B cell (primary cell): ENCODE measurements around the gene B4GALNT3. TPM values are rescaled to one million over a fixed set of nuclear protein-coding genes. Genes with fewer than 3 reads are reported as not detected.

Experiments
- ATAC-seq: fragments of 200-7000 bp; cut with Tn5 transposase; one replicate; pipeline ENCODE4 v1.10.0; 2021; ENCODE audit warnings: low read depth, mild to moderate bottlenecking, moderate number of reproducible peaks, moderate library complexity
- CTCF ChIA-PET: fragments of 350-600 bp; sonication (Branson Sonifier 250); formaldehyde crosslinking; loops from one replicate; lab custom pipeline; 2021; ENCODE audit warnings: antibody characterized with exemption, inconsistent platforms; lab: Charles Lee
- POLR2A ChIA-PET: fragments of 350-600 bp; sonication (Branson Sonifier 250); formaldehyde crosslinking; loops from one replicate; lab custom pipeline; 2021; ENCODE audit warnings: antibody characterized with exemption; lab: Charles Lee
- DNase-seq: peaks from one replicate; pipeline ENCODE4 v3.0.0; 2013
- H2AFZ ChIP-seq: 2 replicates; pipeline ENCODE4 v1.6.1; 2012; ENCODE audit warnings: mild to moderate bottlenecking, low read depth, low read length; ENCODE audit not compliant: insufficient read depth, poor library complexity, severe bottlenecking
- H3K27ac ChIP-seq, 2 donors: 1 replicate in 1 of 2; 2 replicates in 1 of 2; pipeline ENCODE4 v1.5.1; 2012 to 2013; ENCODE audit warnings: low read length in 2 of 2, mild to moderate bottlenecking in 2 of 2, moderate library complexity in 1 of 2
- H3K27me3 ChIP-seq, 4 experiments: fragments of 200-600 bp in 1 of 4; sonication (generic) in 1 of 4; replicated peaks in 1 of 4; 1 replicate in 2 of 4; 2 replicates in 2 of 4; pipeline versions ENCODE4 v1.6.1 to v1.7.0; 2013 to 2016; ENCODE audit warnings: low read length in 3 of 4, mild to moderate bottlenecking in 2 of 4, mixed read lengths in 1 of 4, moderate library complexity in 1 of 4; ENCODE audit not compliant: insufficient read depth in 4 of 4, control insufficient read depth in 3 of 4; ENCODE audit errors: control extremely low read depth in 1 of 4
- H3K36me3 ChIP-seq, 2 experiments: replicated peaks in 1 of 2; 1 replicate in 1 of 2; 2 replicates in 1 of 2; pipeline versions ENCODE4 v1.6.1 to v1.7.1; 2013; ENCODE audit warnings: low read length in 1 of 2; ENCODE audit not compliant: insufficient read depth in 2 of 2, control insufficient read depth in 1 of 2; ENCODE audit errors: control extremely low read depth in 1 of 2, extremely low read depth in 1 of 2
- H3K4me1 ChIP-seq, 2 donors: fragments of 200-600 bp in 1 of 2; sonication (generic) in 1 of 2; 1 replicate in 1 of 2; 2 replicates in 1 of 2; pipeline versions ENCODE4 v1.5.1 to v1.6.1; 2013 to 2017; ENCODE audit warnings: low read length in 2 of 2; ENCODE audit not compliant: control insufficient read depth in 2 of 2, insufficient read depth in 2 of 2
- H3K4me2 ChIP-seq: replicated peaks from 2 replicates; pipeline ENCODE3; 2012; ENCODE audit warnings: mild to moderate bottlenecking, low read depth, low read length; ENCODE audit not compliant: poor library complexity, severe bottlenecking
- H3K4me3 ChIP-seq, 5 experiments: fragments of 200-600 bp in 1 of 5; sonication (generic) in 1 of 5; 1 replicate in 3 of 5; 2 replicates in 2 of 5; pipeline versions ENCODE4 v1.5.1 to v1.7.0; 2011 to 2016; ENCODE audit warnings: low read length in 4 of 5, mild to moderate bottlenecking in 4 of 5, low read depth in 2 of 5, control low read depth in 1 of 5, moderate library complexity in 1 of 5; ENCODE audit not compliant: insufficient read depth in 1 of 5; ENCODE audit errors: control extremely low read depth in 1 of 5, extremely low read depth in 1 of 5
- H3K79me2 ChIP-seq: fragments of 200-600 bp; sonication (generic); one replicate; pipeline ENCODE4 v1.6.0; 2016; ENCODE audit warnings: low read length; ENCODE audit not compliant: control insufficient read depth, insufficient read depth
- H3K9ac ChIP-seq: fragments of 200-600 bp; sonication (generic); 2 replicates; pipeline ENCODE4 v1.6.1; 2017; ENCODE audit warnings: mild to moderate bottlenecking, low read length, moderate library complexity
- H3K9me3 ChIP-seq, 3 donors: one replicate each; pipeline versions ENCODE4 v1.6.1 to v1.7.1; 2013; ENCODE audit warnings: low read length in 2 of 3; ENCODE audit not compliant: control insufficient read depth in 2 of 3, insufficient read depth in 1 of 3; ENCODE audit errors: control extremely low read depth in 1 of 3
- H4K20me1 ChIP-seq: 2 replicates; pipeline ENCODE4 v1.6.0; 2012; ENCODE audit warnings: mild to moderate bottlenecking, low read length; ENCODE audit not compliant: insufficient read depth, control insufficient read depth, poor library complexity, severe bottlenecking
- H3K27ac Mint-ChIP-seq: one replicate; pipeline ENCODE4 v1.8.0; 2021; ENCODE audit warnings: mixed read lengths
- H3K27me3 Mint-ChIP-seq: one replicate; pipeline ENCODE4 v1.8.0; 2021; ENCODE audit warnings: mixed read lengths
- H3K4me1 Mint-ChIP-seq: one replicate; pipeline ENCODE4 v1.8.0; 2021; ENCODE audit warnings: mixed read lengths
- H3K4me3 Mint-ChIP-seq: one replicate; pipeline ENCODE4 v1.8.0; 2021; ENCODE audit warnings: mixed read lengths
- H3K9me3 Mint-ChIP-seq: one replicate; pipeline ENCODE4 v1.8.0; 2022; ENCODE audit warnings: mixed read lengths; ENCODE audit not compliant: insufficient read depth
- EZH2 ChIP-seq: IDR thresholded peaks from 2 replicates; pipeline ENCODE4 v1.6.1; 2012; ENCODE audit warnings: borderline replicate concordance, low read depth, mild to moderate bottlenecking, moderate library complexity, low read length; ENCODE audit not compliant: insufficient read depth, poor library complexity, severe bottlenecking
- WGBS: methylation state at CpG from one replicate; pipeline ENCODE4 v1.1.5; 2013; ENCODE audit warnings: missing lambda C conversion rate; ENCODE audit not compliant: insufficient coverage; 5-methylcytosine and 5-hydroxymethylcytosine counted together
- intact Hi-C: fragments of 100-400 bp; cut with micrococcal nuclease; formaldehyde crosslinking; loops from one replicate; pipeline ENCODE4 v1.10.0; 2022
- polyA plus RNA-seq: library from polyadenylated mRNA; depleted of rRNA; stranded (reverse); fragments of >200 nt; gene quantifications from 2 replicates; pipeline ENCODE4 v1.2.3, GENCODE V29; 2012
- total RNA-seq, 2 donors: library from RNA; stranded (reverse); fragments of 120-200 nt in 1 of 2; gene quantifications; 1 replicate in 1 of 2; 2 replicates in 1 of 2; pipeline versions ENCODE4 v1.2.3 to v1.2.4, GENCODE V29; 2013 to 2022
- TF ChIP-seq, protein P1 (sequence below): fragments of 200-600 bp; IDR thresholded peaks from one replicate; pipeline ENCODE4 v1.8.0; 2022; ENCODE audit warnings: antibody characterized with exemption, mild to moderate bottlenecking

Gene B4GALNT3
- total and polyA plus RNA-seq, 2 donors (not counting 1 experiment from before 2014, with no cell fraction given) = 0.25 TPM; not detected in 1

DNA sequence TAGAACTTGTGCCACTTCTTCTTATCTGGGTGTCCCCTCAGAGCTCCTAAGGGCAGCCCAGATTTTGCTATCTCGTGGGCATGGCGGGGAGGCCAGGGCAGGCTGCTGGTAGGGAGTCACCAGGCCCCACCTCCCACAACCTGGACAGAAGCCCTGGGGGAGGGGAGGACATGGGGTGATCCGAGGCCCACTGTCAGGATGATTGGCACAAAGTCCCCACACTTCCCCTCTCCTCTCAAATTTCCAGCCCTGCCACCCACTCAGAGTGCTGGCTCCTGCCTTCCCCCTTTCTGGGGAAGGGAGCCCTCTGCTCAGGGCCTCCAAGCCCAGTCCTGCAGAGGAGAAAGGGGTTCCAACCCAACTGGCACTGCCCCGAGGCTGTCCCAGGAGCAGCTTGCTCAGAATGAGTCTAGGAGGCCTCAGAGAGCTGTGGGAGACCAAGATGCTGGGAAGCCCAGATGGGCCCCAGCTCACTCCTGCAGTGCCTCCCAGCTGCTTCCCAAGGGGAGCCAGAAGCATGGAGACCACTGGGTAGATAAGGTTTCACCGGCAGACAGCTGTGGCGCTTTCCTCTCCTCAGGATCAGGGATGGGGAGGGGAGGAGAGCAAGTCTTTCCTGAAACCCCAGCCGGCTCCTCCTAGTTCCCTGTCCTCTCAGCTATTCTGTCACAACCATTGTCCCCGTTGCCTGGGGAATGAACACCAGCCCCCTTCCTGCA lies 82.8 kb downstream of the B4GALNT3 start:
- H3K4me1 Mint-ChIP-seq = peaks cover 3% of the 10 kb centered on the region

DNA sequence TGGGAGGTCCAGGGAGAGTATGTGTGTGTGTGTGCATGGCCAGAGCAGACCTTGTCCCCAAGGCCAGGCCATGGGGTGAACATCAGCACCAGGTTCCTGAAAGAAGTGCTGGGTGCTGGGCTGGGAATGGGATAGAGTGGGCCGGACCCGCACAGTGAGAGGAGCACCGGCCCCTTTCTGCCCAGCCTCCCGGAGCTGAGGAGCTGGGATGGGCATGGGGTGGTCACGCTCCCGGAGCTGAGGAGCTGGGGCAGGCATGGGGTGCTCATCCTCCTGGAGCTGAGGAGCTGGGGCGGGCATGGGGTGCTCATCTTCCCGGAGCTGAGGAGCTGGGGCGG lies 83.3 kb downstream of the B4GALNT3 start:
- Histone ChIP-seq H3K27me3 (peaks cover 0 to 34% (median 3%) of the 10 kb centered on the region in 4 experiments), H3K9me3 (peaks cover 0 to 7% (median 0%) of the 10 kb centered on the region in 3 donors), H3K79me2 (no peaks in the 10 kb centered on the region), H4K20me1 (no peaks in the 10 kb centered on the region), H3K4me1 (peaks cover 8 to 10% of the 10 kb centered on the region in 2 donors), H3K27ac (no peak overlapping the region), H2AFZ (no peak overlapping the region), H3K9ac (no peak overlapping the region), H3K4me2 (no peak overlapping the region), H3K4me3 (no peak overlapping the region), H3K36me3 (no peaks in the 10 kb centered on the region)
- Mint-ChIP-seq H3K9me3 (no peaks in the 10 kb centered on the region), H3K27ac (no peak overlapping the region), H3K4me1 (peaks cover 3% of the 10 kb centered on the region), H3K27me3 (peaks cover 23% of the 10 kb centered on the region), H3K4me3 (no peak overlapping the region)
- POLR2A ChIA-PET = no interaction called here
- intact Hi-C loops = no loop called here
- DNase-seq (no peak), ATAC-seq (no peak)
- CTCF ChIA-PET = no interaction called here
- TF ChIP-seq, protein P1, sequence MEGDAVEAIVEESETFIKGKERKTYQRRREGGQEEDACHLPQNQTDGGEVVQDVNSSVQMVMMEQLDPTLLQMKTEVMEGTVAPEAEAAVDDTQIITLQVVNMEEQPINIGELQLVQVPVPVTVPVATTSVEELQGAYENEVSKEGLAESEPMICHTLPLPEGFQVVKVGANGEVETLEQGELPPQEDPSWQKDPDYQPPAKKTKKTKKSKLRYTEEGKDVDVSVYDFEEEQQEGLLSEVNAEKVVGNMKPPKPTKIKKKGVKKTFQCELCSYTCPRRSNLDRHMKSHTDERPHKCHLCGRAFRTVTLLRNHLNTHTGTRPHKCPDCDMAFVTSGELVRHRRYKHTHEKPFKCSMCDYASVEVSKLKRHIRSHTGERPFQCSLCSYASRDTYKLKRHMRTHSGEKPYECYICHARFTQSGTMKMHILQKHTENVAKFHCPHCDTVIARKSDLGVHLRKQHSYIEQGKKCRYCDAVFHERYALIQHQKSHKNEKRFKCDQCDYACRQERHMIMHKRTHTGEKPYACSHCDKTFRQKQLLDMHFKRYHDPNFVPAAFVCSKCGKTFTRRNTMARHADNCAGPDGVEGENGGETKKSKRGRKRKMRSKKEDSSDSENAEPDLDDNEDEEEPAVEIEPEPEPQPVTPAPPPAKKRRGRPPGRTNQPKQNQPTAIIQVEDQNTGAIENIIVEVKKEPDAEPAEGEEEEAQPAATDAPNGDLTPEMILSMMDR = no peak
- TF ChIP-seq EZH2 = no peak
- 95% methylated on average over 4 of the region's 9 CpGs for WGBS

More for the DNA sequence above, 82.8 kb downstream of the B4GALNT3 start:
- CTCF ChIA-PET = no interaction called here
- H3K27me3 Mint-ChIP-seq = peaks cover 23% of the 10 kb centered on the region
- H3K9ac ChIP-seq = no peak overlapping the region
- H2AFZ ChIP-seq = no peak overlapping the region
- no peaks in the 10 kb centered on the region for H3K9me3 Mint-ChIP-seq
- H3K4me3 Mint-ChIP-seq = no peak overlapping the region
- H3K79me2 ChIP-seq = no peaks in the 10 kb centered on the region
- no peak for TF ChIP-seq EZH2
- TF ChIP-seq, protein P1 = no peak
- peaks cover 8 to 10% of the 10 kb centered on the region in 2 donors for H3K4me1 ChIP-seq
- no peak overlapping the region for H3K4me3 ChIP-seq
- intact Hi-C loops = no loop called here
- no peak overlapping the region for H3K27ac ChIP-seq
- no peaks in the 10 kb centered on the region for H4K20me1 ChIP-seq
- no peak for DNase-seq
- H3K27ac Mint-ChIP-seq = no peak overlapping the region
- H3K27me3 ChIP-seq = peaks cover 0 to 29% (median 3%) of the 10 kb centered on the region in 4 experiments
- H3K9me3 ChIP-seq = peaks cover 0 to 7% (median 0%) of the 10 kb centered on the region in 3 donors
- POLR2A ChIA-PET = no interaction called here
- WGBS = 86% methylated on average over 1 of the region's 8 CpGs
- no peak overlapping the region for H3K4me2 ChIP-seq
- no peak for ATAC-seq
- no peaks in the 10 kb centered on the region for H3K36me3 ChIP-seq
